SU-DHL-6 (cell line): ENCODE results near the gene FJX1.

Experiments used
- H2AFZ ChIP-seq: fragments of 200-600 bp; sonication (generic); 2 replicates; pipeline ENCODE4 v1.6.1; 2014; ENCODE audit warnings: low read depth, mild to moderate bottlenecking, moderate library complexity, mixed read lengths, antibody characterized with exemption, low read length; ENCODE audit not compliant: severe bottlenecking
- H3F3A ChIP-seq: fragments of 200-600 bp; shearing (Covaris generic); 2 replicates; pipeline ENCODE4 v1.6.0; 2016; ENCODE audit warnings: antibody characterized with exemption, mild to moderate bottlenecking; ENCODE audit not compliant: insufficient read depth
- H3K27ac ChIP-seq: fragments of 200-600 bp; sonication (generic); 2 replicates; pipeline ENCODE4 v1.5.1; 2016; ENCODE audit warnings: low read depth, mild to moderate bottlenecking, low read length, moderate library complexity, mixed read lengths
- H3K27me3 ChIP-seq: fragments of 200-600 bp; sonication (generic), shearing (Covaris generic); 2 replicates; pipeline ENCODE4 v1.6.0; 2014; ENCODE audit warnings: mild to moderate bottlenecking, low read length
- H3K36me3 ChIP-seq: fragments of 200-600 bp; sonication (generic); 2 replicates; pipeline ENCODE4 v1.6.1; 2014; ENCODE audit warnings: mild to moderate bottlenecking, low read length, mixed read lengths
- H3K4me2 ChIP-seq: fragments of 300-600, 200-600 bp; shearing (Covaris generic), sonication (generic); 2 replicates; pipeline ENCODE4 v1.6.0; 2014; ENCODE audit warnings: low read length, low read depth, mild to moderate bottlenecking; ENCODE audit not compliant: poor library complexity, severe bottlenecking
- H3K4me3 ChIP-seq: fragments of 200-600 bp; sonication (generic); 2 replicates; pipeline ENCODE4 v1.5.1; 2014; ENCODE audit warnings: antibody characterized with exemption, low read length, mild to moderate bottlenecking, mixed read lengths; ENCODE audit not compliant: insufficient read depth, poor library complexity, severe bottlenecking
- H3K79me2 ChIP-seq: fragments of 200-600 bp; sonication (generic); 2 replicates; pipeline ENCODE4 v1.6.1; 2014; ENCODE audit warnings: mild to moderate bottlenecking, low read length, moderate library complexity; ENCODE audit not compliant: insufficient read depth
- H3K9ac ChIP-seq: fragments of 200-600 bp; sonication (generic); 2 replicates; pipeline ENCODE4 v1.7.0; 2014; ENCODE audit warnings: mild to moderate bottlenecking, low read length
- H3K9me2 ChIP-seq: fragments of 200-600 bp; sonication (generic); replicated peaks from 2 replicates; pipeline ENCODE4 v1.6.1; 2014; ENCODE audit warnings: low read length; ENCODE audit not compliant: insufficient read depth
- H3K9me3 ChIP-seq: fragments of 200-600 bp; sonication (generic); 2 replicates; pipeline ENCODE4 v1.6.1; 2014; ENCODE audit warnings: low read length, mixed read lengths; ENCODE audit not compliant: insufficient read depth
- H4K20me1 ChIP-seq: fragments of 200-600 bp; sonication (generic); 2 replicates; pipeline ENCODE4 v1.6.1; 2014; ENCODE audit warnings: low read depth, mild to moderate bottlenecking, antibody characterized with exemption, low read length, moderate library complexity, mixed read lengths
- EZH2phosphoT487 ChIP-seq: fragments of 200-600 bp; sonication (generic), shearing (Covaris generic); conservative IDR thresholded peaks from 2 replicates; pipeline ENCODE4 v1.6.1; 2018; ENCODE audit warnings: mild to moderate bottlenecking, antibody characterized with exemption, low read length, moderate library complexity, mixed read lengths
- TF ChIP-seq, protein P1 (sequence below): fragments of 200-600 bp; sonication (generic); IDR thresholded peaks from one replicate; pipeline ENCODE4 v1.5.1; 2017; ENCODE audit warnings: antibody characterized with exemption, mild to moderate bottlenecking, low read length, moderate library complexity; ENCODE audit not compliant: insufficient read depth, poor library complexity, severe bottlenecking

FJX1 gene

DNA sequence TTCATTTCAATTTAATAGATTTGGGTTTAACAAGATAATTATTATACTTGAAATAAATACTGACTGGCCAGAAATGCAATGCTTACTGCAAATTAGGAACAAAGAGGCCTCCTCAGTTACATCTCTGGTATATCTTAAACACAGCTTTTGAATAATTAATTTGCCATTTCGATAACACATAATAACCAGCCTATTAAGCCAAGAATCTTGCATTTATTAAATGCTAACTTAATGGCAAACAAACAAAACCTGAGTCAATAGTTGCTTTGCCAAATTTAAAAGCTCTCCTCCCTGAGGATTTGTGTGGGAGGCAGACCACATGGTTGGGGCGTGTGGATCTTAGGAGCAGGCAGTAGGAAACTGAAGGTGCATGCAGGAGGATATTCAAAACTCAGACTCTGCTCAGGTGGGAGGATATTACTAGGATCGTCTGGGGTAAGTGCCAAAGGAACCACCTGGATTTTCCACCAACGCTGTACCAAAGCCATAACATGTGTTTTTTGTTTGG lies 17.9 kb upstream of the FJX1 start:
- Histone ChIP-seq H3K9ac (no peak overlapping the region), H3K9me2 (no peaks in the 10 kb centered on the region), H3K79me2 (no peaks in the 10 kb centered on the region), H3K4me3 (no peak overlapping the region), H3F3A (no peaks in the 10 kb centered on the region), H3K9me3 (no peaks in the 10 kb centered on the region), H2AFZ (no peak overlapping the region), H3K36me3 (no peaks in the 10 kb centered on the region), H3K4me2 (no peak overlapping the region), H4K20me1 (no peaks in the 10 kb centered on the region), H3K27me3 (no peaks in the 10 kb centered on the region), H3K27ac (no peak overlapping the region)
- TF ChIP-seq, protein P1, sequence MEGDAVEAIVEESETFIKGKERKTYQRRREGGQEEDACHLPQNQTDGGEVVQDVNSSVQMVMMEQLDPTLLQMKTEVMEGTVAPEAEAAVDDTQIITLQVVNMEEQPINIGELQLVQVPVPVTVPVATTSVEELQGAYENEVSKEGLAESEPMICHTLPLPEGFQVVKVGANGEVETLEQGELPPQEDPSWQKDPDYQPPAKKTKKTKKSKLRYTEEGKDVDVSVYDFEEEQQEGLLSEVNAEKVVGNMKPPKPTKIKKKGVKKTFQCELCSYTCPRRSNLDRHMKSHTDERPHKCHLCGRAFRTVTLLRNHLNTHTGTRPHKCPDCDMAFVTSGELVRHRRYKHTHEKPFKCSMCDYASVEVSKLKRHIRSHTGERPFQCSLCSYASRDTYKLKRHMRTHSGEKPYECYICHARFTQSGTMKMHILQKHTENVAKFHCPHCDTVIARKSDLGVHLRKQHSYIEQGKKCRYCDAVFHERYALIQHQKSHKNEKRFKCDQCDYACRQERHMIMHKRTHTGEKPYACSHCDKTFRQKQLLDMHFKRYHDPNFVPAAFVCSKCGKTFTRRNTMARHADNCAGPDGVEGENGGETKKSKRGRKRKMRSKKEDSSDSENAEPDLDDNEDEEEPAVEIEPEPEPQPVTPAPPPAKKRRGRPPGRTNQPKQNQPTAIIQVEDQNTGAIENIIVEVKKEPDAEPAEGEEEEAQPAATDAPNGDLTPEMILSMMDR, result no peak
- no peak for TF ChIP-seq EZH2phosphoT487

DNA sequence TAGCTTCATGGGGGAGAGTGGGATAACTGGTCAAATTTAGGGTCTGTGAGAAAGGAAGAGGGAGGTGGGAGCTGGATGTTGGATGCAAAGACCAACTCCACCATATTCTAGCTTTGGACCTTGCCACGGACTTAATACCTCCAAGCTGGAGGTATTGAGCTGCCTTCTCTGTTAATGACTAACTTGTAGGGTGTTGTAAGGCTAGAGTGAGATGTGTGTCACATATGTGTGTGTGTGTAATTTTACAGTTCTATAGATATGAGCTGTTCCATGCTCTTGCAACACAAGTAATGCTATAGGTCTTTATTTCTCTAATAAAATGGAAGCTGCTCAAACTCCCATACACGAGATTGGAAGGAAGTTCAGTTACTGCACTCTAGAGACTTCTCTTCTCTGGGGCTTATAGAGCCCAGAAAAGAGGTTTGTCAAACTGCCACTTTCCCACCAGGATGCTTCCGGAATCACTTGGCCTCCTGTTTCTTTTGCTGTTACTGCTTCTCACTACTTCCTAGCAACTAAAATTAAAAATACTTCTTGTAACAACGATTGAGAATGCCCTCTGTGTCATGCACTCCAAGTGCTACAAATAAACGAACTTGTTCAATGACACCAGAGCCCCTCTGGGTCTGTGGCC lies 16.0 kb upstream of the FJX1 start:
- no peaks in the 10 kb centered on the region for H3K9me3 ChIP-seq
- no peaks in the 10 kb centered on the region for H3K9me2 ChIP-seq
- no peaks in the 10 kb centered on the region for H3F3A ChIP-seq
- H3K4me2 ChIP-seq, result no peak overlapping the region
- no peaks in the 10 kb centered on the region for H3K79me2 ChIP-seq
- TF ChIP-seq, protein P1, result no peak
- TF ChIP-seq EZH2phosphoT487, result no peak
- H2AFZ ChIP-seq, result no peak overlapping the region
- no peaks in the 10 kb centered on the region for H3K36me3 ChIP-seq
- H3K4me3 ChIP-seq, result no peak overlapping the region
- H4K20me1 ChIP-seq, result no peaks in the 10 kb centered on the region
- no peak overlapping the region for H3K27ac ChIP-seq
- H3K9ac ChIP-seq, result no peak overlapping the region
- no peaks in the 10 kb centered on the region for H3K27me3 ChIP-seq

DNA sequence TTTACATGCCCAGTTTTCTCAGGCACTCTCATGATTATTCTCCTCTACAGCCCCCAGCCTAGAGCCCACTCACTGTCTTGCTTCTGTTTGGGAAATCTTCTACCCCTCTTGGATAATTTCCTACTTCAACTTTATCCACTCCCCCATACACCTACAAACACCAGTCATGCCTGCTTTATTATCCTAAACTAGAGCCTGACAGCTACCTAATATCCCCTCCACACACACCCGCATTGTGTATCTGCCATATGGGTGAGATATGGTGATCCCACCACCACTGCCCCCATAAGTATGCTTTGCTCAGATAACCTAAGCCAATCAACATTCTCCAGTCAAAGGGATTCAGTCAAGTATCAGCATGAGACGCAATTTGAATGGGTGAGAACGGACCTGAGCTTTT lies 15.3 kb upstream of the FJX1 start:
- Histone ChIP-seq H3F3A (no peaks in the 10 kb centered on the region), H3K4me2 (no peak overlapping the region)

More for the DNA sequence above, 15.3 kb upstream of the FJX1 start:
- H3K4me3 ChIP-seq, result no peak overlapping the region
- H3K9me3 ChIP-seq, result no peaks in the 10 kb centered on the region
- H3K9ac ChIP-seq, result no peak overlapping the region
- H4K20me1 ChIP-seq, result no peaks in the 10 kb centered on the region
- H3K36me3 ChIP-seq, result no peaks in the 10 kb centered on the region
- no peak for TF ChIP-seq EZH2phosphoT487
- TF ChIP-seq, protein P1, result no peak
- H3K9me2 ChIP-seq, result no peaks in the 10 kb centered on the region
- no peak overlapping the region for H3K27ac ChIP-seq
- H3K27me3 ChIP-seq, result no peaks in the 10 kb centered on the region
- no peak overlapping the region for H2AFZ ChIP-seq
- H3K79me2 ChIP-seq, result no peaks in the 10 kb centered on the region
